GM23338 (cell line): ENCODE results near the gene CLIC5. TPM values are rescaled to one million over a fixed set of nuclear protein-coding genes. Genes with fewer than 3 reads are reported as not detected.
A peak's percentile ranks its signal among the peaks of the same experiment; 100 is the strongest.

Source experiments
- ATAC-seq: fragments of 200-7000 bp; cut with Tn5 transposase; 3 replicates; pipeline ENCODE4 v1.9.1; 2020
- DNase-seq: peaks from one replicate; pipeline ENCODE4 v3.0.0-alpha.2; 2015; ENCODE audit warnings: low spot score
- H2AFZ ChIP-seq: fragments of 200-600 bp; sonication (generic); 2 replicates; pipeline ENCODE4 v1.8.0; 2016; ENCODE audit warnings: antibody characterized with exemption, mild to moderate bottlenecking, moderate library complexity
- H3F3A ChIP-seq: fragments of 200-600 bp; sonication (generic); replicated peaks from 2 replicates; pipeline ENCODE4 v1.8.0; 2017; ENCODE audit warnings: antibody characterized with exemption, mixed run types, low read depth
- H3K27ac ChIP-seq: fragments of 200-600 bp; sonication (generic); 2 replicates; pipeline ENCODE4 v1.6.1; 2016; ENCODE audit warnings: low read depth
- H3K27me3 ChIP-seq: fragments of 200-600 bp; sonication (generic); 2 replicates; pipeline ENCODE4 v1.8.0; 2016; ENCODE audit warnings: mild to moderate bottlenecking, mixed run types, moderate library complexity; ENCODE audit not compliant: insufficient read depth
- H3K36me3 ChIP-seq: fragments of 200-600 bp; sonication (generic); 2 replicates; pipeline ENCODE4 v1.8.0; 2016; ENCODE audit warnings: mild to moderate bottlenecking; ENCODE audit not compliant: insufficient read depth
- H3K4me1 ChIP-seq: fragments of 200-600 bp; sonication (generic); 2 replicates; pipeline ENCODE4 v1.8.0; 2016; ENCODE audit warnings: mild to moderate bottlenecking, moderate library complexity; ENCODE audit not compliant: insufficient read depth
- H3K4me2 ChIP-seq: fragments of 200-600 bp; sonication (generic); 2 replicates; pipeline ENCODE4 v1.7.1; 2017; ENCODE audit warnings: mixed run types
- H3K4me3 ChIP-seq: fragments of 200-600 bp; sonication (generic); 2 replicates; pipeline ENCODE4 v1.6.1; 2016; ENCODE audit warnings: mixed run types
- H3K79me2 ChIP-seq: fragments of 200-600 bp; sonication (generic); replicated peaks from 2 replicates; pipeline ENCODE4 v1.8.0; 2017; ENCODE audit warnings: mild to moderate bottlenecking; ENCODE audit not compliant: insufficient read depth
- H3K9me2 ChIP-seq: fragments of 200-600 bp; sonication (generic); 2 replicates; pipeline ENCODE4 v1.8.0; 2017; ENCODE audit not compliant: insufficient read depth
- H4K20me1 ChIP-seq: fragments of 200-600 bp; sonication (generic); replicated peaks from 2 replicates; pipeline ENCODE4 v1.8.0; 2017; ENCODE audit warnings: mild to moderate bottlenecking; ENCODE audit not compliant: insufficient read depth
- H3K27ac Mint-ChIP-seq: 2 replicates; pipeline ENCODE4 v1.8.0; 2020; ENCODE audit warnings: inconsistent platforms, mild to moderate bottlenecking, moderate library complexity, mixed read lengths
- H3K27me3 Mint-ChIP-seq: 3 replicates; pipeline ENCODE4 v1.8.0; 2022; ENCODE audit warnings: low read depth, mild to moderate bottlenecking, moderate library complexity, mixed read lengths, inconsistent platforms; ENCODE audit not compliant: insufficient read depth, poor library complexity
- H3K36me3 Mint-ChIP-seq: 3 replicates; pipeline ENCODE4 v1.8.0; 2021; ENCODE audit warnings: low read depth, mild to moderate bottlenecking, inconsistent platforms, moderate library complexity, mixed read lengths
- H3K4me1 Mint-ChIP-seq: 3 replicates; pipeline ENCODE4 v1.8.0; 2020; ENCODE audit warnings: mild to moderate bottlenecking, inconsistent platforms, mixed read lengths
- H3K4me3 Mint-ChIP-seq: 3 replicates; pipeline ENCODE4 v1.8.0; 2021; ENCODE audit warnings: moderate library complexity, mild to moderate bottlenecking, inconsistent platforms, mixed read lengths
- H3K9me3 Mint-ChIP-seq: 3 replicates; pipeline ENCODE4 v1.8.0; 2020; ENCODE audit warnings: moderate library complexity, mild to moderate bottlenecking, inconsistent platforms, mixed read lengths
- CREB1 ChIP-seq: fragments of 250-450 bp; sonication (Bioruptor Pico); IDR thresholded peaks from 2 replicates; pipeline ENCODE4 v1.5.0; 2020; ENCODE audit warnings: low read depth, mild to moderate bottlenecking, moderate library complexity
- ETS1 ChIP-seq: IDR thresholded peaks from 2 replicates; pipeline ENCODE4 v1.6.1; 2016; ENCODE audit warnings: antibody characterized with exemption
- EZH2 ChIP-seq: fragments of 200-600 bp; sonication (generic); IDR thresholded peaks from one replicate; pipeline ENCODE4 v1.8.0; 2017; ENCODE audit warnings: antibody characterized with exemption, mild to moderate bottlenecking, low read depth; ENCODE audit not compliant: unreplicated experiment
- NANOG ChIP-seq: IDR thresholded peaks from 2 replicates; pipeline ENCODE4 v1.6.1; 2016; ENCODE audit warnings: antibody characterized with exemption, borderline replicate concordance
- POLR2AphosphoS5 ChIP-seq: IDR thresholded peaks from 2 replicates; pipeline ENCODE4 v1.6.1; 2016; ENCODE audit warnings: antibody characterized with exemption, low read depth
- REST ChIP-seq: IDR thresholded peaks from one replicate; pipeline ENCODE4 v1.6.1; 2018; ENCODE audit warnings: antibody characterized with exemption; ENCODE audit not compliant: unreplicated experiment
- STAT1 ChIP-seq: IDR thresholded peaks from one replicate; pipeline ENCODE4 v1.6.1; 2016; ENCODE audit warnings: antibody characterized with exemption; ENCODE audit not compliant: unreplicated experiment
- ZNF114 ChIP-seq: fragments of 250-450 bp; sonication (Bioruptor Pico); IDR thresholded peaks from 2 replicates; pipeline ENCODE4 v1.5.0; 2020; ENCODE audit warnings: mild to moderate bottlenecking, moderate library complexity
- ZNF331 ChIP-seq: fragments of 250-450 bp; sonication (Bioruptor Pico); IDR thresholded peaks from 2 replicates; pipeline ENCODE4 v1.5.0; 2020; ENCODE audit warnings: low read depth, mild to moderate bottlenecking, moderate library complexity
- polyA plus RNA-seq: library from polyadenylated mRNA; unstranded; fragments of >200 nt; fragmentation: Nextera tagmentation; extraction: Ambion mirVana; gene quantifications from 2 replicates; pipeline ENCODE4 v1.2.1, GENCODE V29; 2016
- total RNA-seq: library from RNA; depleted of rRNA; stranded (reverse); fragments of >200 nt; shearing (Covaris generic); gene quantifications from 2 replicates; pipeline ENCODE4 v1.2.3, GENCODE V29; 2014
- TF ChIP-seq, protein P1 (sequence below), 2 experiments: fragments of 200-600 bp in 1 of 2; sonication (generic) in 1 of 2; conservative IDR thresholded peaks; 2 replicates each; pipeline versions ENCODE4 v1.5.1 to v1.6.1; 2016 to 2017; ENCODE audit warnings: antibody characterized with exemption in 2 of 2, low read depth in 2 of 2, mild to moderate bottlenecking in 2 of 2, moderate library complexity in 1 of 2

CLIC5 gene
- total and polyA plus RNA-seq, 2 experiments from 2014 or later: 0.08 TPM; not detected in 1

GRCh38 chr6:45933855-45934254, 81.8 kb downstream of the CLIC5 start:
- no peak overlapping the region; the same call in 2 of the 3 replicates for H3K4me3 Mint-ChIP-seq
- Histone ChIP-seq H3K36me3 (no peaks in the 10 kb centered on the region), H3K9me2 (no peaks in the 10 kb centered on the region; the same call in 1 of the 2 replicates), H3K4me3 (no peak overlapping the region), H2AFZ (peak overlapping the region; percentile 83), H3K27me3 (no peaks in the 10 kb centered on the region), H4K20me1 (no peaks in the 10 kb centered on the region), H3K4me1 (peaks cover 11% of the 10 kb centered on the region), H3K79me2 (no peaks in the 10 kb centered on the region), H3K27ac (no peak overlapping the region), H3F3A (no peaks in the 10 kb centered on the region), H3K4me2 (no peak overlapping the region)
- peaks cover 11% of the 10 kb centered on the region for H3K9me3 Mint-ChIP-seq
- DNase-seq (no peak), ATAC-seq (peak; percentile 77)
- no peak overlapping the region for H3K27ac Mint-ChIP-seq
- peaks cover 10% of the 10 kb centered on the region for H3K27me3 Mint-ChIP-seq
- H3K36me3 Mint-ChIP-seq: peaks cover 8% of the 10 kb centered on the region; the same call in 1 of the 3 replicates
- peaks cover 30% of the 10 kb centered on the region for H3K4me1 Mint-ChIP-seq
- TF ChIP-seq STAT1: no peak
- no peak for TF ChIP-seq CREB1 (CRISPR knock-in tag)
- no peak for TF ChIP-seq ZNF114
- no peak for TF ChIP-seq ZNF331 (CRISPR knock-in tag)
- TF ChIP-seq POLR2AphosphoS5: no peak
- no peak for TF ChIP-seq EZH2
- no peak for TF ChIP-seq REST
- TF ChIP-seq, protein P1, sequence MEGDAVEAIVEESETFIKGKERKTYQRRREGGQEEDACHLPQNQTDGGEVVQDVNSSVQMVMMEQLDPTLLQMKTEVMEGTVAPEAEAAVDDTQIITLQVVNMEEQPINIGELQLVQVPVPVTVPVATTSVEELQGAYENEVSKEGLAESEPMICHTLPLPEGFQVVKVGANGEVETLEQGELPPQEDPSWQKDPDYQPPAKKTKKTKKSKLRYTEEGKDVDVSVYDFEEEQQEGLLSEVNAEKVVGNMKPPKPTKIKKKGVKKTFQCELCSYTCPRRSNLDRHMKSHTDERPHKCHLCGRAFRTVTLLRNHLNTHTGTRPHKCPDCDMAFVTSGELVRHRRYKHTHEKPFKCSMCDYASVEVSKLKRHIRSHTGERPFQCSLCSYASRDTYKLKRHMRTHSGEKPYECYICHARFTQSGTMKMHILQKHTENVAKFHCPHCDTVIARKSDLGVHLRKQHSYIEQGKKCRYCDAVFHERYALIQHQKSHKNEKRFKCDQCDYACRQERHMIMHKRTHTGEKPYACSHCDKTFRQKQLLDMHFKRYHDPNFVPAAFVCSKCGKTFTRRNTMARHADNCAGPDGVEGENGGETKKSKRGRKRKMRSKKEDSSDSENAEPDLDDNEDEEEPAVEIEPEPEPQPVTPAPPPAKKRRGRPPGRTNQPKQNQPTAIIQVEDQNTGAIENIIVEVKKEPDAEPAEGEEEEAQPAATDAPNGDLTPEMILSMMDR (conservative IDR thresholded peaks at IDR 0.05; ENCODE audit: low read depth in 2 of 2): no peak

GRCh38 chr6:45931232-45931631, 84.4 kb downstream of the CLIC5 start:
- H3K27ac Mint-ChIP-seq: no peak overlapping the region
- Histone ChIP-seq H3K79me2 (no peaks in the 10 kb centered on the region), H3F3A (no peaks in the 10 kb centered on the region), H2AFZ (no peak overlapping the region), H3K36me3 (no peaks in the 10 kb centered on the region), H4K20me1 (no peaks in the 10 kb centered on the region), H3K4me2 (no peak overlapping the region), H3K27me3 (no peaks in the 10 kb centered on the region), H3K4me3 (no peak overlapping the region), H3K27ac (no peak overlapping the region), H3K9me2 (no peaks in the 10 kb centered on the region), H3K4me1 (peaks cover 31% of the 10 kb centered on the region)
- no peaks in the 10 kb centered on the region; the same call in 2 of the 3 replicates for H3K36me3 Mint-ChIP-seq
- no peak for TF ChIP-seq ZNF114
- TF ChIP-seq, protein P1 (conservative IDR thresholded peaks at IDR 0.05; ENCODE audit: low read depth in 2 of 2): no peak
- no peak for TF ChIP-seq CREB1 (CRISPR knock-in tag)
- TF ChIP-seq NANOG: no peak
- TF ChIP-seq ETS1: no peak
- no peak for TF ChIP-seq POLR2AphosphoS5
- no peak overlapping the region for H3K4me3 Mint-ChIP-seq
- peaks cover 55% of the 10 kb centered on the region for H3K4me1 Mint-ChIP-seq
- DNase-seq (no peak), ATAC-seq (no peak)
- peaks cover 4% of the 10 kb centered on the region for H3K27me3 Mint-ChIP-seq
- no peaks in the 10 kb centered on the region for H3K9me3 Mint-ChIP-seq
